Measurements from ENCODE around the gene RFC2.
A peak's percentile ranks its signal among the peaks of the same experiment; 100 is the strongest.

Gene RFC2

DNA sequence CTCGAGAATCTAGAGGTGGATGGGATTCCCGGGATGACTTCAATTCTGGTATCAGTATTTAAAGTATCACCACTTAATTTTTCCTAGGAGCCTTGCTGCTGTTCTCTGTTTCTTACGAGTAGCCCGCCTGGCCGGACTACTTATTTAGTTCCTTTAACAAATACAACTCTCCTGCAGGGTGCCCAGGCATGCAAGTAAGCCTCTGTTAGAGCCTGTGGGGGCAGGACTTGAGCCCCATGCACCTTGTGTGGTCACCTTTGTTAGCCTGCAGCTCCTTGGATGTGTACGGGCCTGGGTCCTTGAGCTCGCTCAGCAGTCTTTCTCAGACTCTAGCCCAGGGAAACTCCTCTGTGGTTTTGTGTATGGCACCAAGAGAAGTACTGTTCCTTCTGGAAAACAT, 63.9 kb downstream of the RFC2 start:
- no peak for DNase-seq (ENCODE audit: low spot score)

DNA sequence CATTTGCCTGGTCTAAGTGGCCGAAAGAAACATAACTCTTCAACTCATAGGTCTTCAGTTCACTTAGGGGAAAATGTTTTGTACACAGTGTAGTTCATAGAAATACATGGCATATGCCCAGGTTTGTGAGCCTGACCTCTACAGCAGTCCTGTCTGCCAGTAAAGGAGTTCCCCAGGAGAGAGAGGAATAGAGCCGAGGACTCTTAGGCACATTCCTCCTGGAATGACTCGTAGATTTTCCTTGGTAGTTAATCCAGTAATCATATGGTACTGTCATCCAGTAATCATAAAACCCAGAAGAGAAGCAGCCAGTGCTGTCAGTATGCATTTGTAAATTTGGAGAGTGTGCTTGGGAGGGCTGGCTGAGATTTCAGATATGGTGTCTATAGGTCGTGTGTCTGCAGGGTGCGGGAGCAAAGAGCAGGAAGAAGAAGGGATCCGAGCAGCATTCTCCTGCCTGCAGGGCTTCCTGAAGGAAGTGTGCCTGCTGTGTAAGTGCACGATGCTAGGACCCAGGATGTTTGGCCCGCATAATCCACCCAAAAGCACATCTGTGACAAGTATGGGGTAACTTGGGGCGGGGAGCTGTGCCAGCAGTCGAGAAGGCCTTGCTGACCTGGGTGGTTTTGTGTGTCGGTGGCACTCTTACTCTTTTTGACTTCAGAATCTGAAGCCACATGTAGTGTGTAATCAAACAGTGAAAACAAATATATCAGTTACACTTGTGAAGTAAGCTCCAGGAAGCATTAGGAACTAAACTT, 66.1 kb downstream of the RFC2 start:
- DNase-seq (ENCODE audit: low spot score) = no peak

DNA sequence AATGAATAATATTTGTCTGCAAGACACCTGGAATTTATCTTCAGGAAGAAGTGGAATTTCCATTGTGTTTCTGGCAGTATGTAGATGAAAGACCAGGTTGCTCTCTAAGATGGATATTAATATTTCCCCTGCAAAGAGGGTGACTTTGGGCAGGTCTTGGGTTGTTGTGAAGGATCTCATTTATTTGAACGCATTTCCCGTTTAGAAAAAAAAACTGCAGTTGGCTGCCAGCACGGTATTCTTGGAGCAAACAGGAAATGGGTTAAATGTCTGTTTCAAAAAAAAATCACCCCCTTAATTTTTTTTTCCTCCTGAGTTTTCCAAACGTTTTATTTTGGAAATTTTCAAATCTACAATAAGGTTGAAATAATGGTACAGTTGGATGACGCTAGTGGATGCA, 68.6 kb downstream of the RFC2 start:
- DNase-seq (ENCODE audit: low spot score) = no peak

DNA sequence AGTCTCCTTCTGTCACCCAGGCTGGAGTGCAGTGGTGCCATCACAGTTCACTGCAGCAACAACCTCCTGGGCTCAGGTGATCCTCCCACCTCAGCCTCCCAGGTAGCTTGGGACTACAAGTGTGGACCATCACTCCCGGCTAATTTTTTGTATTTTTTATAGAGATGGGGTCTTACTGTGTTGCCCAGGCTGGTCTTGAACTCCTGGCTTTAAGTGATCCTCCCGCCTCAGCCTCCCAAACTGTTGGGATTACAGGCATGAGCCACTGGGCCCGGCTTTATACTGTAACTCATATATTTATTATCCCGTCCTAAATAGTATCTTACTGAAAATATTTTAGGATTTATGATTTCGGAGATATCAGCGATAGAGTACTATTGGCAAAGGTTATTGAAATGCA, 69.2 kb downstream of the RFC2 start:
- DNase-seq (ENCODE audit: low spot score) = no peak

DNA sequence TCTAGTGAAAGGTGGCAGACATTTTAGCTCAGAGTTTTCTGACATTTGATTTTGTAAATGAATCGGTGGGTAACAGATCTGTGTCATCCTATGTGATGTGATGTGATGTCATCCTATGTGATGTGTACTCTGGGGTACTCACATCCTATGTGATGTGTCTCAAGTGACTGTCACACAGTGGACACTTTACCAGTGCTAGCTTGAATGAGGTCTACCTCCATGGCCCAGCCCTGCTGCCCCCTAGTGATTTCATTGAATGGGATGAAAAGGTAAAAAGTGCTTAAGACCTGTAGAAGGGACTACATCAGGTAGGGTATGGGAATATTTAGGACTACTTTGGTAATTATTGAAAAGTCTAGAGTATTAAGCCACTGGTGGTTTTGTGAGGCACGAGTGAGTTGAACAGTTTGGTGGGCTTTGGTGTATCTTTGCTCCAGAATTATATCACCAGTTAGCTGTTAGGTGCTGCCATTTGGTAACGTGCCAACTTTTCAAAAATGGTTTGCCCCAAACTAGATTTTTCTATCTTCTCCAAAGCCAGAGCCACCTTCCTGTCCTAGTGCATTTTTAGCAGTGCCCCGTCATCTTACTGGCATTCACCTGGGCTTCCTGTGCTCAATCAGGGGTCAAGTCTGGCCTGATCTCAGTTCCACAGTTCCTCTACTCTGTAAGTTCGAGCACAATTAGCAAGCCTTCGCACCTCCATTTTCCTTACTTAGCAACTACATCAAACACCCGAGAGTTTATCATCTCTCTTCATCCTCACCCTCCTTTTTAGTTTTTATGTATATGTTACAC, 70.3 kb downstream of the RFC2 start:
- DNase-seq (ENCODE audit: low spot score) = peak; percentile 55

DNA sequence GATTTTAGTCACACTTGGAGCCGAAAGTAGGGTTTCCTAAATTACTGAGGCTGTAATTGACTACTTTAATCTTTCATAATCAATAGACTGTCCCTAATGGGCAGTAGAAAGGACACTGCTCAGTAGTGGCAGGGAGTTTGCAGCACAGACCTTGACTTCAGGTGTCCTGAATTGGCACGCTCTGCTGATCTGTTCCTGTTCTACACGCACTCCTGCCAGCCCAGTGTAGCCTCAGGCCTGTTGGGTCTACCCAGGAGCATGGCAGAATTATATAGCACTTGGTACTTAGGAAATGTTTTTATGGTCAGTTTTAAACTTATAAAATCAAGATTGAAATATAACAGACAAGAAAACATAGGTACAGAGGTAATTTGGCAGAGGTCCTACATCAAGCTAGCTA, 71.1 kb downstream of the RFC2 start:
- no peak for DNase-seq (ENCODE audit: low spot score)

DNA sequence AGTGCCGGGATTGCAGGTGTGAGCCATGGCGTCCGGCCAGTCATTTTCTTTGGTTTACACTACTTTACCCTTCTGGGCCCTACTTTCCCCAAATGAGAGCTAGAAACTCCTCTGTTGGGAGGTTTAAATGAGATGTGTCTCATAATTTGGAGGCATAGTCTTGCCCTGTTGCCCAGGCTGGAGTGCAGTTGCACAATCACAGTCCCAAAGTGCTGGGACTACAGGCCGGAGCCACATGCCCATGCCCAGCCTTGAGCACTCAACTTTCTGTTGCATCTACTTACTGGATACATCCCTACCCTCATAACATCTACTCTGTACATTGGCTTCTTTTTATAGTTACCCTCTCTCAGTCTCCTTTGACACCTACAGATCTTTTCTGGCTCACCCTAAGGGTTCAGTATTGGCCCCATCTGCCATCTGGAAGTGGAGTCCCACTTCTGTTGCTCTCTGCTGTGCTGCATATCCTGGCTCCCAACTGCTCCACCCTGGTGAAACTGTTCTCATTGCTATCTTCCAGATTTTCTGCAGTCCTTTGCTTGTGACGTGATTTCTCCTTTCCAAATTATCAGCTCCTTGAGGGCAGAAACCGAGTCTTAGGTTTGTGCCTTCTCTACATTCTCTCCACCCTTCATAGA, 71.6 kb downstream of the RFC2 start:
- DNase-seq (ENCODE audit: low spot score) = no peak

DNA sequence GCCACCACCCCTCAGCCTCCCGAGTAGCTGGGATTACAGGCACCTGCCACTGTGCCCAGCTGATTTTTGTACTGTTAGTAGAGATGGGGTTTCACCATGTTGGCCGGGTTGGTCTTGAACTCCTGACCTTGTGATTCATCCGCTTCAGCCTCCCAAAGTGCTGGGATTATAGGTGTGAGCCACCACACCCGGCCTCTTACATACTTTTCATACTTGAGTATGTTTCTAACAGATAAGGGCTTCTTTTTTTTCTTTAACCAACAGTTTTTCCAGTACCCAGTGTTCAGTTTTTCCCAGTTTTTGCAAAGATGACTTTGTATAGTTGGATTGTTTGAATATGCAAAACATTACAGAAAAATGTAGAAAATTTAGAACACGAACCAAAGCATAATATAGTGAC, 72.4 kb downstream of the RFC2 start:
- DNase-seq (ENCODE audit: low spot score) = no peak
